BLaER1 (cell line): Measurements from ENCODE around the gene NUP214.
A peak's percentile ranks its signal among the peaks of the same experiment; 100 is the strongest.
"Not testable (repeated sequence)": the region's sequence is repeated elsewhere in the genome, so short reads cannot be mapped to it uniquely, and the experiment has no call there.

Experiments
- H3K27ac ChIP-seq: shearing (Covaris generic); formaldehyde crosslinking; 2 replicates; pipeline ENCODE4 v1.8.1; 2022
- H3K27me3 ChIP-seq: shearing (Covaris generic); formaldehyde crosslinking; 2 replicates; pipeline ENCODE4 v1.8.1; 2022
- H3K36me3 ChIP-seq: shearing (Covaris generic); formaldehyde crosslinking; 2 replicates; pipeline ENCODE4 v1.8.1; 2022
- H3K4me1 ChIP-seq: shearing (Covaris generic); formaldehyde crosslinking; 2 replicates; pipeline ENCODE4 v1.8.1; 2022
- H3K4me2 ChIP-seq: shearing (Covaris generic); formaldehyde crosslinking; 2 replicates; pipeline ENCODE4 v1.8.1; 2022
- H3K4me3 ChIP-seq: shearing (Covaris generic); formaldehyde crosslinking; 2 replicates; pipeline ENCODE4 v1.8.1; 2022
- H3K9ac ChIP-seq: shearing (Covaris generic); formaldehyde crosslinking; 2 replicates; pipeline ENCODE4 v1.8.1; 2022
- H3K9me3 ChIP-seq: shearing (Covaris generic); formaldehyde crosslinking; 2 replicates; pipeline ENCODE4 v1.8.1; 2022
- H4K20me1 ChIP-seq: shearing (Covaris generic); formaldehyde crosslinking; 2 replicates; pipeline ENCODE4 v1.8.1; 2022
- Cebpa-rat ChIP-seq: shearing (Covaris generic); IDR thresholded peaks from 2 replicates; pipeline ENCODE4 v1.8.1; 2022

NUP214 gene

GRCh38 chr9:131185924-131186323, 60.5 kb downstream of the NUP214 start:
- Histone ChIP-seq H3K9me3 (no peaks in the 10 kb centered on the region), H3K4me3 (no peak overlapping the region), H3K36me3 (peaks cover 73% of the 10 kb centered on the region), H3K27me3 (no peaks in the 10 kb centered on the region), H3K27ac (no peak overlapping the region), H3K4me1 (peaks cover 12% of the 10 kb centered on the region), H4K20me1 (no peaks in the 10 kb centered on the region), H3K9ac (no peak overlapping the region), H3K4me2 (peak overlapping the region; percentile 26; the same call in 1 of the 2 replicates)
- no peak for TF ChIP-seq Cebpa-rat

GRCh38 chr9:131186622-131187021, 61.2 kb downstream of the NUP214 start:
- H3K36me3 ChIP-seq, result peaks cover 71% of the 10 kb centered on the region

GRCh38 chr9:131187957-131188356, 62.6 kb downstream of the NUP214 start:
- TF ChIP-seq Cebpa-rat, result no peak
- no peaks in the 10 kb centered on the region for H4K20me1 ChIP-seq
- H3K9me3 ChIP-seq, result no peaks in the 10 kb centered on the region
- H3K4me3 ChIP-seq, result no peak overlapping the region
- peaks cover 70% of the 10 kb centered on the region for H3K36me3 ChIP-seq
- no peaks in the 10 kb centered on the region for H3K27me3 ChIP-seq
- H3K4me2 ChIP-seq, result no peak overlapping the region
- no peak overlapping the region for H3K27ac ChIP-seq
- no peak overlapping the region for H3K9ac ChIP-seq
- H3K4me1 ChIP-seq, result peaks cover 12% of the 10 kb centered on the region

More at GRCh38 chr9:131186622-131187021, 61.2 kb downstream of the NUP214 start:
- no peak for TF ChIP-seq Cebpa-rat
- no peak overlapping the region for H3K9ac ChIP-seq
- H4K20me1 ChIP-seq, result no peaks in the 10 kb centered on the region
- H3K27me3 ChIP-seq, result no peaks in the 10 kb centered on the region
- no peak overlapping the region for H3K4me2 ChIP-seq
- no peak overlapping the region for H3K4me3 ChIP-seq
- peaks cover 12% of the 10 kb centered on the region for H3K4me1 ChIP-seq
- no peaks in the 10 kb centered on the region for H3K9me3 ChIP-seq
- no peak overlapping the region for H3K27ac ChIP-seq

DNA sequence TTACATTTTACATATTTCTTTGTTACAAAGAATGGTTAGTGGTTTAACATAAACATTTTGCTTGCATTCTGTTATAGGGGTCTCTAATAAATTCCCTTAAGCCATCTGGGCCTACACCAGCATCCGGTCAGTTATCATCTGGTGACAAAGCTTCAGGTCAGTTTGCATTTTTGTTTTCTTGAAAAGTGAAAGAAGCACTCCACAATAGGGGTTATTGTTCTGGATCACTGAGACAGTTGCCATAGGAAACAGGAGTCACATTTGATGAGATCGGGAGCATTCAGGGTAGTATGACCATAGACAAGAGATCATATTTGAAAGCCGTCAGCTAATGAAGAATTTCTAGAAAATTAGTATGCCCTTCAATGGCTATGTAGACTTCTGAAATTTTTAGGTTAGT, 63.6 kb downstream of the NUP214 start:
- no peak overlapping the region for H3K27ac ChIP-seq
- H3K36me3 ChIP-seq, result peaks cover 75% of the 10 kb centered on the region
- no peak overlapping the region for H3K4me3 ChIP-seq
- H3K4me2 ChIP-seq, result no peak overlapping the region
- no peaks in the 10 kb centered on the region for H3K27me3 ChIP-seq
- no peak for TF ChIP-seq Cebpa-rat
- peaks cover 12% of the 10 kb centered on the region for H3K4me1 ChIP-seq
- no peak overlapping the region for H3K9ac ChIP-seq
- H3K9me3 ChIP-seq, result no peaks in the 10 kb centered on the region
- H4K20me1 ChIP-seq, result no peaks in the 10 kb centered on the region

GRCh38 chr9:131190191-131190590, 64.8 kb downstream of the NUP214 start:
- no peaks in the 10 kb centered on the region for H3K9me3 ChIP-seq
- no peak overlapping the region for H3K4me3 ChIP-seq
- no peak overlapping the region for H3K9ac ChIP-seq
- peaks cover 86% of the 10 kb centered on the region for H3K36me3 ChIP-seq
- H3K4me2 ChIP-seq, result no peak overlapping the region
- H3K27me3 ChIP-seq, result no peaks in the 10 kb centered on the region
- H3K4me1 ChIP-seq, result peaks cover 12% of the 10 kb centered on the region
- TF ChIP-seq Cebpa-rat, result no peak
- no peak overlapping the region for H3K27ac ChIP-seq
- H4K20me1 ChIP-seq, result no peaks in the 10 kb centered on the region

DNA sequence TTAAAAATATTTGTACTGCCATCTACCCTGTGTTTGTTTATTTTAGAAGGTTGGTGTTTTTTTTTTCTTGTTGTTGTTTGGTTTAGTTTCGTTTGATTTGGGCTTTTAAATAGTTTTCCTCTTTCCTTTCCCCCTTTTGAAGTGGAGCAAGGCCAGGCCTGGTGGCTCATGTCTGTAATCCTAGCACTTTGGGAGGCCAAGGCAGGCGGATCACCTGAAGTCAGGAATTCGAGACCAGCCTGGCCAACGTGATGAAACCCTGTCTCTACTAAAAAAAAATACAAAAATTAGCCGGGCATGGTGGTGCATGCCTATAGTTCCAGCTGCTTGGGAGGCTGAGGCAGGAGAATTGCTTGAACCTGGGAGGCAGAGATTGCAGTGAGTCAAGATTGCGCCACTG, 65.6 kb downstream of the NUP214 start:
- not testable (repeated sequence) for H4K20me1 ChIP-seq, H3K27me3 ChIP-seq, H3K4me2 ChIP-seq, H3K4me1 ChIP-seq, H3K27ac ChIP-seq, H3K9me3 ChIP-seq, H3K4me3 ChIP-seq, H3K9ac ChIP-seq
- H3K36me3 ChIP-seq, result peaks cover 89% of the 10 kb centered on the region

DNA sequence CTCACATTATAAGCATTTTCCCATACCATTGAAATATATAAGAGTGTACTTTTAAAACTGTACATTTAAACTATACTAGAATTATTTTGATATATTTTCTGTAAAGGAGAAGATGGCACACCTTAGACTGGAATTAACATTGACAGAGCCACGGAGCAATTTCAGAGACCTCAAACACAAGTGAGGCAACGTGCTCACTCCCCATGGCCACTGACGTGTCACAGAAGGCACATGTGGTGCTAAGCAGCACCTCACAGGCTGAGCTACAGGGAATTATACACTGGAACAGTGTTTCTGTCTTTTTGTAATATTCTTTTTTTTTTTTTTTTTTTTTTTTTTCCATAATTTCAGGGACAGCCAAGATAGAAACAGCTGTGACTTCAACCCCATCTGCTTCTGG, 66.5 kb downstream of the NUP214 start:
- no peak overlapping the region for H3K4me2 ChIP-seq
- H3K9me3 ChIP-seq, result no peaks in the 10 kb centered on the region
- no peak overlapping the region for H3K27ac ChIP-seq
- H3K4me1 ChIP-seq, result peaks cover 6% of the 10 kb centered on the region
- no peaks in the 10 kb centered on the region for H4K20me1 ChIP-seq
- H3K4me3 ChIP-seq, result no peak overlapping the region
- H3K36me3 ChIP-seq, result peaks cover 89% of the 10 kb centered on the region
- no peak for TF ChIP-seq Cebpa-rat
- H3K9ac ChIP-seq, result no peak overlapping the region
- H3K27me3 ChIP-seq, result no peaks in the 10 kb centered on the region

DNA sequence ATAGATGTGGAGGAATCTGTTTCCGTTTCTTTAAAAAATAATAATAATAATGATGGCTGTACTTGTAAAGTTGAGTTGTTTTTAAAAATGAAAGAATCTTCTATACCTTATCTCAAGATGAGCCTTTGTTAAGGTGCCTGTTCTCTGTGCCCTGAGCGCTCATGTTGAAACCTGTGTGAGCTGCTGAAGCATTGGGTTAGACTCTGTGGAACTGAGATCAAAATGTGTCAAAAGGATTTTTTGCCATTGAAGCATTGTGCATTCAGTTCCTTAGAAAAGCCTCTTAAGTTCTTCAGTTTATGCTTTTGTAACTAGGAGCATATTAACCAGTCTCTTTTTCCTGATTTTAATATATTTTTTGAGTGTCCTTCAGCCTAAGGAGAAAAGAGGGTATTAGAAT, 67.7 kb downstream of the NUP214 start:
- Histone ChIP-seq H3K27ac (no peak overlapping the region), H3K4me2 (no peak overlapping the region), H3K36me3 (peaks cover 89% of the 10 kb centered on the region), H3K27me3 (no peaks in the 10 kb centered on the region), H4K20me1 (0 out of 2 replicates have a peak, but pooled peaks cover 10% of the 10 kb centered on the region), H3K4me3 (no peak overlapping the region), H3K9ac (no peak overlapping the region), H3K9me3 (no peaks in the 10 kb centered on the region), H3K4me1 (peaks cover 18% of the 10 kb centered on the region)
- TF ChIP-seq Cebpa-rat, result no peak

DNA sequence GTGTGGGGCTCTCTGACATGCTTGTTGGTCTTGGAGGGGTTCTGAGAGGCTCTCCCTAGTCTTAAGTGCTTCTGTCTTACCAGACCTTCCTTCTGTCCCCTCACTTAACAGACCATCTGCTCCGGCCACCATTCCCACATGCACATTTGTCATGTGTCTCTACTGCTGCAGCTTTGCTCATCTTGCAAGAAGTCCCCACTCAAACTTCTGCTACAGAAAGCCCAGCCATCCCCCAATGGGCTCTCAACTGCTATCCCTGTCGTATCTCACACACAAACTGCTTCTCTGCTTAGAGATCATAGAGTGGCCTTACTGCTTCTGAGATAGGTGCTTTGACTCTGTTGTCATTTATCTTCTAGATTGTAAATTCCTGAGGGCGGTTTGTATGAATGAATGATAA, 69.4 kb downstream of the NUP214 start:
- H3K4me3 ChIP-seq, result no peak overlapping the region
- H3K4me2 ChIP-seq, result no peak overlapping the region
- H3K9me3 ChIP-seq, result no peaks in the 10 kb centered on the region
- H3K27ac ChIP-seq, result no peak overlapping the region
- H3K9ac ChIP-seq, result no peak overlapping the region
- peaks cover 89% of the 10 kb centered on the region for H3K36me3 ChIP-seq
- H3K4me1 ChIP-seq, result peaks cover 18% of the 10 kb centered on the region
- H4K20me1 ChIP-seq, result 0 out of 2 replicates have a peak, but pooled peaks cover 19% of the 10 kb centered on the region
- no peaks in the 10 kb centered on the region for H3K27me3 ChIP-seq
- no peak for TF ChIP-seq Cebpa-rat

GRCh38 chr9:131197160-131197911, 72.0 kb downstream of the NUP214 start:
- Histone ChIP-seq H3K27ac (peak overlapping the region; percentile 21; the same call in 1 of the 2 replicates), H3K36me3 (peaks cover 94% of the 10 kb centered on the region), H3K27me3 (no peaks in the 10 kb centered on the region), H3K9me3 (no peaks in the 10 kb centered on the region), H4K20me1 (0 out of 2 replicates have a peak, but pooled peaks cover 19% of the 10 kb centered on the region), H3K9ac (no peak overlapping the region), H3K4me1 (peaks cover 18% of the 10 kb centered on the region), H3K4me2 (peak overlapping the region; percentile 50), H3K4me3 (no peak overlapping the region)
- TF ChIP-seq Cebpa-rat, result no peak
